ENCODE data around the gene LGR5.
"Not testable (repeated sequence)": the region's sequence is repeated elsewhere in the genome, so short reads cannot be mapped to it uniquely, and the experiment has no call there.

The LGR5 gene

DNA sequence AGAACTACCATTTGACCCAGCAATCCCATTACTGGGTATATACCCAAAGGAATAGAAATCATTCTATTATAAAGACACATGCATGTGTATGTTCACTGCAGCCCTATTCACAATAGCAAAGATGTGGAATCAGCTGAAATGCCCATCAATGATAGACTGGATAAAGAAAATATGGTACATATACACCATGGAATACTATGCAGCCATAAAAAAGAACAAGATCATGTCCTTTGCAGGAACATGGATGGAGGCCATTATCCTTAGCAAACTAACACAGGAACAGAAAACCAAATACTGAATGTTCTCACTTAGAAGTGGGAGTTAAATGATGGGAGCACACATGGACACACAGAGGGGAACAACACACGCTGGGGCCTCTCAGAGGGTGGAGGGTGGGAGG lies 116.2 kb downstream of the LGR5 start:
- DNase-seq, result not testable (repeated sequence)

DNA sequence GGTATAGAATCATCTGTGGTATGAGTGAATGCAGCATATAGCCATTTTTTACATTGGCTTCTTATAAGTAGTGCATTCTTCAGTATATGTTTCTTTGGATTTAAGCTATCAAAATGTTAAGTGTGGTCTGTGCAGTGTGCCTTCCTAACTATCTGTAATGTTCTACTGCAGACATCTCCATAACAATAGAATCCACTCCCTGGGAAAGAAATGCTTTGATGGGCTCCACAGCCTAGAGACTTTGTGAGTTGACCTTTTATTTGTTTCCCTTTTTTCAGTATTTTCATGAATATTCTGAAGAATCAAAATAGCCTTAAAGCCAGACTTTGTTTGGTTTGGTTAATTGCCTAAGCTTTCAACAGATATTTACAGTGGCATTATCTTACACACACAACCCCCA lies 116.8 kb downstream of the LGR5 start:
- no peak for DNase-seq

DNA sequence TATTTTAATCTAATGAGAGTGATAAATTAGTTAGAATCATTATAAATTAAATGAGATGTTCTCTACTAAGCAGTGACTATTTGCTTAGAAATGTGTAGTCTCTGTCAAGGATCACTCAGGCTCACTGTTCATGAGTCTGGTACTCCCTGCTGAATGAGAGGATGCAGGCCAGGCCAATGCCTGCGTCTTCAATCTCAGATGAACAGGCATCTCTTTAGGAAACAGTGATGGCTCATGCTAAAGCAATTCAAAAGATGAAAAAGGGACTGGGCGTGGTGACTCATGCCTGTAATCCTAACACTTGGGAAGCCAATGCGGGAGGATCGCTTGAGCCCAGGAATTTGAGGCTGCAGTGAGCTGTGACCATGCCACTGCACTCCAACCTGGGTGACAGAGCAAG lies 117.3 kb downstream of the LGR5 start:
- no peak for DNase-seq

DNA sequence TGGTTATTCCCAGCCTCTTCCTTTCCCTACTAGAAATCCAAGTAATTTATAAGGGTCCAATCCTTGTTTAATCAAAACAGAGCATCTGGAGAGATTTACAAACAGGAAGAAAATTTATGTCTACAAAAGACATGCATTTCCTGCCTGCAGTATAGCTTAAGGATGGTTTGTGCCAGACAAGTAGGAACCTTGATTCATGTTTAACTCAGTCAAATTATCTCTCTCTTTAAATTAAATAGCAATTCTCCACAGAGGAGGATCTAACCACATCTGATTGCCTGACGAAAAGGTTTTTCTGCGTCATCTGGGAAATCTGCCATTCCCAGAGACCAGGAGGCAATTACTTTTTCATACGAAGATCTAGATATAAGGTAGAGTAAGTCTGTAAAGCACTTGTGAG lies 118.8 kb downstream of the LGR5 start:
- DNase-seq, result no peak

DNA sequence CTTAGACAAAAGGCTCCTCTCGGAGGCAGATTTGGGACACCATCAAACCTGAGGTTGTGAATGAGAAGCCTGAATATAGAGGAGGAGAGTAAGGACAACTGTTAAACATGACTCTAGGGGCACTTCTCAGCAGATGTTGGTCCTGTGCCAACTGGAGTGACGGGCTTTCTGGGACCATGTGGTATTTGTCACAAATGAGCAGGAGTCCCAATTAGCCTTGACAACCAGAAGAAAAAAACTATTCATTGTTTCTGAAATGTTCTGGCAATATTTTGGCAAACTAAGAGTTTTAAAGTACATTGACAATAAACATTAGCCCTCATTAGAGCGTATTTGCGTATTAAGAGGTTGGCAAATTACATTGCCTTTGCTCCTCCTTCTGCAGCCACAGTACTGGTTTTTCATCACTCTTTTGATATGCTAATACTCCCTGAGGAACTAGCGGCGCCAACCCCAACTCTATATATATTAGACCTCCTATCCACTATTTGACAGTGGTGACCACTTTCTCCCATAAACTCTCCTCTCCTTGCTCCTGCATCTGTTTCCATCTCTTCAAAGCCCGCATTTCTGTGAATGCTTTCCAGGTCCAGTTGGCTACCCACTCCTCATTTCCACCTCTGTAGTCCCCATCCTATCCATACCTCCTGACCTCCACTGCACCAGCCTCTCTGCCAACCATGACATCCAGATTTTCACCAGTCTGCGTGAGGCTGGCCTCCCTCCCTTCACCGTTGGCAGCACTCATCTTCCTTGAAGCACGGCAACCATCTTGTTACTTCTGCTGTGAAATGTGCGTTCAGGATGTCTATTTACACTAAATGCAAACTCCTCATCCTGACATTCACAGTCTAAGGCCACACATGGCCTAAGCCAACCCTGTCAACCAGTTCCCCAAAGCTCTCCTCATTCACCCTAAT lies 123.3 kb downstream of the LGR5 start:
- DNase-seq, result no peak

DNA sequence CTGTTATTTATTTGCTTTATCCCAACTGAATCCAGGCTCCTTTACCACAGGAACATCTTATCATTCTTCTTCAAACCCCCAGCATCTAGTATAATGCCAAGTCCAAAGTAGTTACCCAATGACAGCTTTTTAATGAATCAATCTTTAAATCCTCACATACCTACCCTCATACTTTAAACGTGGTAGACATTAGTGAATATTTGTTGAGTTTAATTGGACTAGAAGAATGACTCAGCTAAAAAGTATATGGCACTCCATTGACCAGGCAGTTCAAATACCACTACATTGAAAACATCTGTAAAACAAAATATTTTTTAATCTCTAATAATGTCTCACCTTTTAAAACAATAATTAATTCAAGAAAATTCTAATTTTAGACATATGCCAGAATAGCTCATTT lies 125.9 kb downstream of the LGR5 start:
- DNase-seq, result no peak

DNA sequence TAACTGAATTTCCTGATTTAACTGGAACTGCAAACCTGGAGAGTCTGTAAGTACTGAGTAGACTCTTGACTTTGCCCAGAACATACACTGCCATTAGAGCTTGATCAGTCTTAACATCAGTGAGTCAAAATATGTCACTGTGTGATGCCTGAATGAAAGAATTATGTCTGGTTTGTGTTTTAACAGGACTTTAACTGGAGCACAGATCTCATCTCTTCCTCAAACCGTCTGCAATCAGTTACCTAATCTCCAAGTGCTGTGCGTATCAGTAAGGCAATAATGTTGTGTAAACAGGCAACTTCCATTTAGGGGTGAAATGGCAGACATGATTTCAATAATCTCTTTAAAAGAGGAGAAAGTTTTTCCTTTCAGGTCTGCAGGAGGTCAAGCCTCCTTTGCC lies 127.1 kb downstream of the LGR5 start:
- DNase-seq, result no peak

DNA sequence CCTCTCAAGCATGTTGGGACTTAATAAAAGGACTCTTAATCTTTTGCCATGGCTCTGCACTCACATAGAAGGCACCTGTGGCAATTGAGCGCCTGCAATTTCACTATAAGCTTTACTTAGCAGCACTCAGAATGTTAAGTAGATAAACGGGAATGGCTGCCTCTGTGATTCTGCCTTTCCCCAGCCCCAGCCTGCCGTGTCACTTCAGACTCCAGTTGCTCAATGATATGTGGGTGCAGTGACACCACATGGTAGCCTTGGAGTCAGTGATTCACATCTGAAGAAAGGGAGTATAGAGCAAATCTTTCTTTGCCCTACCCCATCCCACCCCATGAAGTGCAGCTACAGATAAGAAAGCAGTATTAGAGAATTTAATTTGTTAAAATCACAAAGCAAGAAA lies 127.9 kb downstream of the LGR5 start:
- no peak for DNase-seq

DNA sequence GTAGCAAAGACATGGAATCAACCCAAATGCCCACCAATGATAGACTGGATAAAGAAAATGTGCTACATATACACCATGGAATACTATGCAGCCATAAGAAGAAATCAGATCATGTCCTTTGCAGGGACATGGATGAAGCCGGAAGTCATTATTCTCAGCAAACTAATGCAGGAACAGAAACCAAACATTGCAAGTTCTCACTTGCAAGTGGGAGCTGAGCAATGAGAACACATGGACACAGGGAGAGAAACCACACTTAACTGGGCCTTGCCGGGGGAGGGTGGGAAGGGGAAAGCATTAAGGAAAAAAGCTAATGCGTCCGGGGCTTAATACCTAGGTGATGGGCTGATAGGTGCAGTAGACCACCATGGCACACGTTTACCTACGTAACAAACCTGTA lies 130.3 kb downstream of the LGR5 start:
- not testable (repeated sequence) for DNase-seq

DNA sequence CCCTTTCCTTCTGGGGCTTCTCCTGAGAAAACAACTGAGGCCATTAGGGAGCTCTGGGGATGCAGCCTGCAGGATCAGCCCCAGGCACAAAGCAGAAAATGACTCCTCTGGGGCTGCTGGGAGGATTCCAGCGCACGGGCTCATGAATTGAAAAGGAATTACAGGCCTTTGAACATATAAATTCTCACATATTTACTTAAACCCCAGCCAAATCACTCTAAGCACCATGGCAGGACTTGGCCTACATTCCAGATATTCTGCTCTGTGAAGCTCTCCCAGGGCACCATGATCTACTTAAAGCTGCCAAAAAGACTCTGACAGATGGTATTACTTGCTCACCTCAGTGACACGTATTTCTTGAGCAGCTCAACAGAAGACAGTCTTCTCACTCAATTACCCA lies 136.9 kb downstream of the LGR5 start:
- no peak for DNase-seq

DNA sequence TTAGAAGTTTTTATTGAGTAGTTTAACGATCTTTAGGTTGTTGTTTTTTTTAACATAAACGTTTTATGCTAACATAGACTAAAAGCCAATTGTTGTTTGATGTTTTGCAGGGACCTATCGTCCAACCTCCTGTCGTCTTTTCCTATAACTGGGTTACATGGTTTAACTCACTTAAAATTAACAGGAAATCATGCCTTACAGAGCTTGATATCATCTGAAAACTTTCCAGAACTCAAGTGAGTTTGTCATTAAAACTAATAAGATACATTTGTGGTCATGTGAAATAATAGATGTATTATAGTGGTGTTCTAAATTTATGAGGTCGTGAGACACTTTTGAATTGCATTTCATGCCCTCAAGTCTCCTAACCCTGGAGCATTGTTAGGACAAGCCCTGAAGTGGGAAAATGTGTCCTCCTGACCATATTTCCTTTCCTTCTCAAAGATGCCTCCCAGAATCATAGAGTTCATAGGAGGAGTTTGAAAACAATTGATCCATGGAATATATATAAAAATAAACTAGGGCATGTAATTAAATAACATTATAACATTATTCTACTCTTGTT lies 139.2 kb downstream of the LGR5 start:
- DNase-seq, result no peak

DNA sequence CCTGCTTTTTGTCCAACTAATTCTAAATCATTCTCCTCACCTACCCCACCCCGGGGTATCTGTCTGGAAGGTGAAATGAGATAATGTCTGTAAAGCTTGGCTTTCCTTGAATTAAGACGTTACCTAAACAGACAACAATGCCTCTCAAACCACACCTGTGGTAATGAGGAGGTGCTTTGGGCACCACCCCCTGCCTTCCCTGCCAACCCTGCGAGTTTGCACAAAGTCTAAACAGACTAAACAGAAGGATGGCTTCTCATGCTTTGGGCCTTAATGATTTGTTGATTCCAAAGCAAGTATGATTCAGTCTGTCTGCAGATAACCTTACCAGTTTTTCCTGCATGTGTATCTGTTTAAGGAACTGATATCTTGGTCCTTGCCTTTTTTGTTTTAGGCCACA lies 141.6 kb downstream of the LGR5 start:
- DNase-seq, result no peak

DNA sequence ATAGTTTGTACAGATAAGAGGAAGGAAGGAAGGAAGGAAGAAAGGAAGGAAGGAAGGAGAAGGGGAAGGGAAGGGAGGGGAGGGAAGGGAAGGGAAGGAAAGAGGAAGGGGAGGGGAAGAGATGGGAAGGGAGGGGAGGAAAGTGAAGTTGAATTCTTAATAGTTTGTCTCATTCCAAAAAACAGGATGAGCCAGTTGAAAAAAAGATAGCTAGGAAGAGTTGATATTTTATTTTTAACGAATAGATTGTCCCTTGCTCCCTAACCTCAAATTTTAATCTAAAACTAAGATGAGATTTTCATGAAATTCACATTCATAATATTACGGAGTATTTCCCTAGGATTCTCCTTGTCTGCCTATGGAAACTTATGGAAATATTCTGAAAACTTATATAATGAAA lies 143.3 kb downstream of the LGR5 start:
- no peak for DNase-seq

DNA sequence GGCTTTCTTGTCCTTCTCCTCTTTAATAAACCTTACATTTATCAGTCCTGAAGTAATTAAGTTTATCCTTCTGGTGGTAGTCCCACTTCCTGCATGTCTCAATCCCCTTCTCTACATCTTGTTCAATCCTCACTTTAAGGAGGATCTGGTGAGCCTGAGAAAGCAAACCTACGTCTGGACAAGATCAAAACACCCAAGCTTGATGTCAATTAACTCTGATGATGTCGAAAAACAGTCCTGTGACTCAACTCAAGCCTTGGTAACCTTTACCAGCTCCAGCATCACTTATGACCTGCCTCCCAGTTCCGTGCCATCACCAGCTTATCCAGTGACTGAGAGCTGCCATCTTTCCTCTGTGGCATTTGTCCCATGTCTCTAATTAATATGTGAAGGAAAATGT lies 144.8 kb downstream of the LGR5 start:
- DNase-seq, result no peak

DNA sequence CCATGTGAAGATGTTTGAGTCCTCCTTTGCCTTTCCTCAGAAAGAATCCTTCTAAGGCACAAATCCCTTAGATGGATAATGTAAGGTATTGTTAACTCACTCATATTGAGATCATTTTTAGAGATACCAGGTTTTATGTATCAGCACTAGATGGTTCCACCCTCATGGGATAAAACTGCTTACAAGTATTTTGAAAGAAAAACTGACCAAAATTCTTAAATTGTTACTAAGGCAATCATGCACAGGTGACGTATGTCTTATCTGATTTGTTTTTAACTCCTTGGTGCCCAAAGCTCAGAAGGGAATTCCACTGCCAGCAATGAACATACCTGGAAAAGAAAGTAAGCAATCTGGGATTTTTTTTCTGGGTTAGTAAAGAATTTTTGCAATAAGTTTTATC lies 145.6 kb downstream of the LGR5 start:
- DNase-seq, result no peak

DNA sequence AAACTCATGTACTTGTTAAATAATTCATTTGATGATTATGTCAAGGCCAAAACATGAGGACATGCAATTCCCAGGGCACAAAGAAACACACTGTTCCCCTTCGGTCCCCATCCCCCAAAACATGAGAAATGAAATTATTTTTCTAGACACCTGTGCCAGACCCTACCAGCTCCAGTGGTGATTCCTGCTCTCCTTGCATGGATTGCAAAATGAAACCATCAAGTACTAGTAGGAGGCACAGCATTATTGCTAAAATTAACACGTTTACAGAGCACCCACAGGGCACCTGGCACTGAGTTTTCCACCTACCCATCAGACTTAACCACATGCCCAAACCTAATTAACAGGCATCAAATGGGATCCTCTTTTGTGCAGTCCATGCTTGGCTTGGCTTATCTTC lies 147.4 kb downstream of the LGR5 start:
- no peak for DNase-seq

DNA sequence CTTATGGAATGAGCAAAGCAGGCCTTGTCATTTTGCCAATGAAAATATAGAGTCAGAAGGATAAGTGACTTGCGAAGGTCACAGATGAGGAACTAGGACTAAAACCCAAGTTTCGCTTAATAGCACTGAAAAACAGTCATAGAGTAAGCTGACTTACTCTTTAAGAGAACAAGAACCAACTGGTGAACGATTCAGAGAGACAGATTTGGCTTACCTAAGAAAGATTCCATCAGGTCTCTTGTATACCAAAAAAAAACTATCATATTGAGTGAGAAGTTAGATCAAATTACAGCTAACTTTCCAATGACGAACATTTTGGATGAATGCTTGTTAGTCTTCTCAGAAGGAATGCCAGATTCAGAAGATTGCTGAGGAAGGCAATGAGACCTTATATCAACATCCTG lies 149.9 kb downstream of the LGR5 start:
- no peak for DNase-seq

DNA sequence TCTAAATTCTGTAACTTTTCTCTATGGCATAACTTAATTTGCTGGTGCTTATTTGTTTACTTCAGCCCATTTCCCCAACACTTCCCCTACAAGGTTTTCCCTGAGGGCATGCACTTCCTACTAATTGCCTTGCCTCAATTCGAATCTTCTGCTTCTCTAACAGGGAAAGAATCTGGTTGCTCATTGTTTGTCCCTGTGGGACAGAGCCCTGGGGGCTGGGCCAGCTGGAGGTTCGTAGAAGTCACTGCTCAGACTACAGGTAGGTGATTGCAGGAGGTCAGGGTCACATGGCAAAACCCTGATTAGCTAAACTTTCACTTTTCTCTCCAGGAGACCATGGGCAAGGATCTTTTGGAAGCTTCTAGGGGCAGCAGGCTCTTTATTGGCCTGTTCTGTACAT lies 152.0 kb downstream of the LGR5 start:
- DNase-seq, result no peak

DNA sequence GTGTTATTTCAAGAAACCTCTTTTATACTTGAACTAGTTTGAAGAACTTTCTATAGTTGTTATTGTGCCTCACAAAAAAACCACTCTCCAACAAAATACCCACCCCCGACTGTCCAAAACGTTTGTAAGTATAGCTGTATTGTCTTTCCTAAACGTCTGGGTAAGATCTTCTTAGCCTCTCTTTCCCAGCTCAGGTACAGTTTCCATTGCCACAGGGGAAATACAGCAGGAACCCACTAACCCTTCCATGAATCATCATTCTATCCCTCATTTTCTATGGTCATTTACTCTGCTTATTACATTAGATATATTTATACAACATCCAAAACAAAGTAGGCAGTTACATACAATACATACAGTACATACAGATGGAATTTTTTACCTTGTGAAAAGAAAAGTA lies 153.2 kb downstream of the LGR5 start:
- no peak for DNase-seq

DNA sequence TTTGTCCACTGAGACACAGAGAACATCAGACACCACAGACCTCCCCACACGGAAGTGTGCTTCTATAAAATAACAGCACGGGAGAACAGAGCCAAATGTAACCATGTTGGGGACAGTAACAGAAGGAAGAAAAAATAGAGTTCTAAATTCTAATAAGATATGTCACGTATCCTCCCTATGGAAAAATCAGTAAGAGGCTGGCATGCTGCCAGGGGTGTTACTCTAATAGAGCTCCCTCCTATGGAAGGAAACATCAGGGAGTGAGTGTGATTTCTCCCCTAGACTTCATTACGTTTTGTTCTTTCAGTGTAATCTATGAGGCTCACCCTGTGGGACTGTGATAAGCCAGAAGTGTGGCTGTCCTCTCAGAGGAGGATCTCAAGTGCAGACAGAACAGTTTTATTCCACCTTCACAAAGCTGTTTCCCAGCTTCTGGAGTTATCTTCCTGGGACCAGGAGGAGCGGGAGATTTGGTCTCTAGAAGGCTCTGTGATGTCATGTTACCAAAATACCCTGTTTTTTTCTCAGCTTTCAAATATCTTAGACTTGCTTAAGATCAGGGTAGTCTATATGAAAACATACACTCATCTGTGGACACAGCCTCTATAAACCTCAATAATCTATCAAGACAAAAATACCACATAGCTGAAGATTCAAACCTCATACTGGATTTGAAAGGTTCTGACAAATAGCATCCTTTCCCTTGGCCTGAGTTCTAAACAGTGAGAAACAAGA lies 154.8 kb downstream of the LGR5 start:
- no peak for DNase-seq

DNA sequence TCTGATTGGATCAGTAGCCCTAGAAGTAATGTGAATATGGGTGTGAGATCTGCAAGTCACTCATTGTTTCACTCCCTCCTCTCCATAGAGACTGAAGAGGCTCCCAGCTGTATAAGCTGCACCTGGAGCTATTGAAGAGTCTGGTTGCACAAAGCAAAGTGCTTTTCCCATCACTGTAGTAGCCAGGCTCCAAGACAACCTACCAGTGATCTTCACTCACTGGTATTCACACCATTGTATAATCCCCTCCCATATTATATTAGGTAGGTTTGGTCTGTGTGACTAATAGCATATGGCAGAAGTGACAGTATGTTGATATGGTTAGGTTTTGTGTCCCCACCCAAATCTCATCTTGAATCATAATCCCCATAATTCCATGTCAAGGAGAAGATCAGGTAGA lies 159.6 kb downstream of the LGR5 start:
- DNase-seq, result no peak

DNA sequence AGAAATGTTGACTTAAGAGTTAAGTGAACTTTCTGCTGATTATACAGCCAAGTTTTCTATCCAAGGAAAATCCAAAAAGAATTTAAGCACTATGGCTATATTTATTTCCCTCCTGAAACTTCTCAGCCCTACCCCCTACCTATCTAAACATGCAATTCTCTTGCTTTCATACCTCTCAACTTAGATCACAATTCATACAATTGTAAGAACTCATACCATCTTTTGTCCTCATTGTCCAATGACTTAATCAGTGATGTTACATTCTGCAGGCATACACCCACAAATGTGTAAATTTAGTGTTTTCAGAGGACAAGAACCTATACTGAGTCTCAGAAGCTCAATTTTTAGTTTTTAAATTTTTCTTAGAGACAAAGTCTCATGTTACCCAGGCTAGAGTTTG lies 161.9 kb downstream of the LGR5 start:
- no peak for DNase-seq

DNA sequence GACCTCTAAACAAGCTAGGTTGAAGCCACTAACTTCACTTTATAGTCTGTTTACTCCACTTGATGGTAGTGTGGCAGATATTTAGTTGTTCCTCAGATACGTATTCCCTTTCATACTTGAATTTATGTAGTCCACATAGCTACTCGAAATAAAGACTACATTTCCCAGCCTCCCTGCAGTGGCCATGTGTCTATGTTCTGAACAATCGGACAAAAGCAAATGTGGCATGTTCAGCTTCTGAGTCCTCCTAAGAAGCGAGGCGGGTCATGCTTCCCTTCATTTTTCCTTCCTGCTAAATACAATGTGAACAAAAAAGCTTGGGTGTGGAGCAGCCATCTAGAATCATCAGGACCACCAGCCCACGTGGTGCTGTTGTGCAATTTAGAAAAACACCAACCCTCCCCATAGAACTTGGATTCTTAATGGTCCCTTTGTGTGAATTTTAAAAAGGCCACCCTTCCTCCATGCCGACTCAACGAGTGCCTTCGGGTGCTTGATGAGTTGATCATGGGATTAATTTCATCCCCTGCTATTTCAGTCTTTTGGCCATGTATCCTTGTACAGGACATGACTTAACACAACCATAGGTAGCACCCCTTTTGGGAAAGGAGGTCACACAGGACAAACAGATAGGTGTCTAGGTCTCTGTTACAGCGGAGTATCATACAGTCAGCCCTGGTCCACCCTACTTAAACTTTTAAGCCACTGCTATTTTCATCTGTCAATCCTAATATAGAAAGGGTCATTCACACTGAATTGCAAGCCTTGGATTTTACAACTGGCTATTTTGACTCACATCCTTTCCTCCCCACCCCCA lies 163.4 kb downstream of the LGR5 start:
- no peak for DNase-seq
